Progenitor cell of endocrine pancreas (in vitro differentiated cells): ENCODE results near the gene ACY1. TPM values are rescaled to one million over a fixed set of nuclear protein-coding genes. Genes with fewer than 3 reads are reported as not detected.
A peak's percentile ranks its signal among the peaks of the same experiment; 100 is the strongest.

Experiments
- DNase-seq: peaks from one replicate; pipeline ENCODE4 v3.0.0; 2021; ENCODE audit warnings: low spot score; ENCODE audit not compliant: unreplicated experiment
- H3K27ac Mint-ChIP-seq: 2 replicates; pipeline ENCODE4 v1.8.0; 2021; ENCODE audit warnings: mild to moderate bottlenecking, moderate library complexity, mixed read lengths
- H3K27me3 Mint-ChIP-seq: 2 replicates; pipeline ENCODE4 v1.8.0; 2021; ENCODE audit warnings: mixed read lengths
- H3K36me3 Mint-ChIP-seq: 2 replicates; pipeline ENCODE4 v1.8.0; 2022; ENCODE audit warnings: mixed read lengths; ENCODE audit not compliant: insufficient read depth
- H3K4me1 Mint-ChIP-seq: 2 replicates; pipeline ENCODE4 v1.8.0; 2021; ENCODE audit warnings: low read depth, mixed read lengths
- H3K4me3 Mint-ChIP-seq: 2 replicates; pipeline ENCODE4 v1.8.0; 2021; ENCODE audit warnings: low read depth, mild to moderate bottlenecking, moderate library complexity, mixed read lengths
- H3K9me3 Mint-ChIP-seq: 2 replicates; pipeline ENCODE4 v1.8.0; 2021; ENCODE audit warnings: low read depth, mixed read lengths
- total RNA-seq: library from RNA; stranded (reverse); gene quantifications from 2 replicates; pipeline ENCODE4 v1.2.1, GENCODE V29; 2021
- TF ChIP-seq, protein P1 (sequence below): fragments of 200-600 bp; sonication (generic); IDR thresholded peaks from one replicate; pipeline ENCODE4 v1.5.0; 2021; ENCODE audit warnings: antibody characterized with exemption, mild to moderate bottlenecking; ENCODE audit not compliant: unreplicated experiment

The ACY1 gene
- total RNA-seq, 1 donor from 2014 or later = 38.0 TPM

DNA sequence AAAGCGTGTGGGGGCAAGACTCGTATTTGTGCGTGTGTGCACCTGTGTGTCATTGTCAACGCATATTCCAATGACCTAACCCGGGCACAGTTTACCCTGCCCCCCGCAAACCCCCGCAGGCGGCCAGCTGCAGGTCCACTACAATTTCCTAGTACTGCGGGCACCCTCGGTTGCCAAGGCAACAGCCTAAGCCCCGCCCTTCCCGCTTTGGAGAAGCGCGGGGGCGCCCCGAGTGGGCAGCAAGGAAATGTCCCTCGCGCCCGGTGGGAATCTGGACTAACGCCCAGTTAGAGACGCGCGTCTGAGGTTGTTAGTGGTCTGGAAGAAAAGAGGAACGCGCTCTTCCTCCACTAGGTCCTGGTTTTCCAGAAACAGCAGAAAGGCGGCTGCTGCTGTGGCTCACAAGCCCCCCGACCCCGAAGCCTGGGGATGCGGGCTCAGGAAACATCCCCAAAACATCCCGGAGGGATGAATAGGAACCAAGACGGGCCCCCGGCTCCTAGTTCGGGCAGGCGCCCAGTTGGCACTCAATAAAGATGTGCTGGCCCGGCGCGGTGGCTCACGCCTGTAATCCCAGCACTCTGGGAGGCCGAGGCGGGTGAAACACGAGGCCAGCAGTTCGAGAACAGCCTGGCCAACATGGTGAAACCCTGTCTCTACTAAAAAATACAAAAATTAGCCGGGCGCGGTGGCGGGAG is 7.3 kb upstream of the ACY1 start:
- no peaks in the 10 kb centered on the region for H3K27me3 Mint-ChIP-seq
- peaks cover 10% of the 10 kb centered on the region for H3K4me1 Mint-ChIP-seq
- TF ChIP-seq, protein P1, sequence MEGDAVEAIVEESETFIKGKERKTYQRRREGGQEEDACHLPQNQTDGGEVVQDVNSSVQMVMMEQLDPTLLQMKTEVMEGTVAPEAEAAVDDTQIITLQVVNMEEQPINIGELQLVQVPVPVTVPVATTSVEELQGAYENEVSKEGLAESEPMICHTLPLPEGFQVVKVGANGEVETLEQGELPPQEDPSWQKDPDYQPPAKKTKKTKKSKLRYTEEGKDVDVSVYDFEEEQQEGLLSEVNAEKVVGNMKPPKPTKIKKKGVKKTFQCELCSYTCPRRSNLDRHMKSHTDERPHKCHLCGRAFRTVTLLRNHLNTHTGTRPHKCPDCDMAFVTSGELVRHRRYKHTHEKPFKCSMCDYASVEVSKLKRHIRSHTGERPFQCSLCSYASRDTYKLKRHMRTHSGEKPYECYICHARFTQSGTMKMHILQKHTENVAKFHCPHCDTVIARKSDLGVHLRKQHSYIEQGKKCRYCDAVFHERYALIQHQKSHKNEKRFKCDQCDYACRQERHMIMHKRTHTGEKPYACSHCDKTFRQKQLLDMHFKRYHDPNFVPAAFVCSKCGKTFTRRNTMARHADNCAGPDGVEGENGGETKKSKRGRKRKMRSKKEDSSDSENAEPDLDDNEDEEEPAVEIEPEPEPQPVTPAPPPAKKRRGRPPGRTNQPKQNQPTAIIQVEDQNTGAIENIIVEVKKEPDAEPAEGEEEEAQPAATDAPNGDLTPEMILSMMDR = peak; percentile 23
- H3K4me3 Mint-ChIP-seq = peak overlapping the region; percentile 77
- H3K9me3 Mint-ChIP-seq = no peaks in the 10 kb centered on the region
- H3K27ac Mint-ChIP-seq = no peak overlapping the region
- no peaks in the 10 kb centered on the region for H3K36me3 Mint-ChIP-seq
- DNase-seq = peak; percentile 52

DNA sequence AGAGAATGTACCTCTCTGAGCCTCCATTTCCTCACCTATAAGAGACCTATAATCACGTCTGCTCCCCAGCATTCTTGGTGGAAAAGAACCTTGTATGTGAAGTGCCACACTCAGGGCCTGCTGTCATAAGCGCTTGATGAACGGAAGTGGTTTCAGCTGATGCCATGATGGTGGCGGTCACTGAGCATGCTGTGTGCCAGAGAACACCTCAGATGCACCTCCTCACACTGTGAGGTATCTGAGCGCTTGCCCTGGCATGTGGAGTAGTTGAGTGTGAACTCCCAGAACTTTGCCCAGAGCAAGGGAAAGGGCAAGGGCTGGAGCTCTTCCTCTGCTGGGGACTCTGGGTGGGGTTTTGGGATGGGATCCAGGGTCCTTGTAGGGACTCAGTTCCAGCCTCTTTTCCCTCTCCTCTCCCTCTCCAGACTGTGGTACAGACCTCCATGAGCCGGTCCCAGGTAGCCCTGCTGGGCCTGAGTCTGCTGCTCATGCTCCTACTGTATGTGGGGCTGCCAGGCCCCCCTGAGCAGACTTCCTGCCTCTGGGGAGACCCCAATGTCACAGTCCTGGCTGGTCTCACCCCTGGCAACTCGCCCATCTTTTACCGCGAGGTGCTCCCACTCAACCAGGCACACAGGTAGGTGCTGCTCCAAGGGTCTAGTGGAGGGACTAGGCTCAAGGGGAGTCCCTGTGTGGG is 5.7 kb upstream of the ACY1 start:
- H3K27ac Mint-ChIP-seq = no peak overlapping the region
- TF ChIP-seq, protein P1 = no peak
- H3K4me3 Mint-ChIP-seq = no peak overlapping the region
- H3K9me3 Mint-ChIP-seq = no peaks in the 10 kb centered on the region
- no peaks in the 10 kb centered on the region for H3K27me3 Mint-ChIP-seq
- H3K4me1 Mint-ChIP-seq = peaks cover 16% of the 10 kb centered on the region
- DNase-seq = no peak
- H3K36me3 Mint-ChIP-seq = peaks cover 1% of the 10 kb centered on the region

DNA sequence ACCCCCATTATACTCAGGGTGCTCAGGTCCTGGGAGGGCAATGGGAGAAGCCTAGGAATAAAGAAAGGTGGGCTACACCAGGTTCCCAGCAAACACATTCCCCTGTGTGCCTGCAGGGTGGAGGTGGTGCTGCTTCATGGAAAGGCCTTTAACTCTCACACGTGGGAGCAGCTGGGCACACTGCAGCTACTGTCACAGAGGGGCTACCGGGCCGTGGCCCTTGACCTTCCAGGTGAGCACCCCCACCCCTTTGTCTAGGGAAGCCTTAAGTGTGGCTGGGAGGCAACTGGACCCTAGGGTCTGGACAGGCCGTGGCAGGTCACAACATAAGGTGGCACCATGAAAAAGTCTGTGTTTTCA is 5.2 kb upstream of the ACY1 start:
- Mint-ChIP-seq H3K27me3 (no peaks in the 10 kb centered on the region), H3K27ac (no peak overlapping the region), H3K9me3 (no peaks in the 10 kb centered on the region), H3K36me3 (peaks cover 1% of the 10 kb centered on the region), H3K4me1 (peaks cover 18% of the 10 kb centered on the region), H3K4me3 (no peak overlapping the region)
- DNase-seq = no peak
- TF ChIP-seq, protein P1 = no peak

DNA sequence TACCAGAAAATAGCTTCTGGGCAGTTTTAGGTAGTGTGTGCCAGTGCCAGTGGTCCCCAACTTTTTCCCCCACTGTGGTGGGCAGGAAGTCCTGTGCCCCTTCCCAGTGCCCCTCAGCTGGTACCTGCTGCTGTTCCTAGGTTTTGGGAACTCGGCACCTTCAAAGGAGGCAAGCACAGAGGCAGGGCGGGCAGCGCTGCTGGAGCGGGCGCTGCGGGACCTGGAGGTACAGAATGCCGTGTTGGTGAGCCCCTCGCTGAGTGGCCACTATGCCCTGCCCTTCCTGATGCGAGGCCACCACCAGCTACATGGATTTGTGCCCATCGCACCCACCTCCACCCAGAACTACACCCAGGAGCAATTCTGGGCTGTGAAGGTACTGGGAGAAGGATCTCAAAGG is 3.1 kb upstream of the ACY1 start:
- Mint-ChIP-seq H3K27me3 (no peaks in the 10 kb centered on the region), H3K4me1 (peaks cover 18% of the 10 kb centered on the region), H3K9me3 (no peaks in the 10 kb centered on the region), H3K36me3 (peaks cover 1% of the 10 kb centered on the region), H3K27ac (no peak overlapping the region), H3K4me3 (no peak overlapping the region)
- TF ChIP-seq, protein P1 = no peak
- no peak for DNase-seq

DNA sequence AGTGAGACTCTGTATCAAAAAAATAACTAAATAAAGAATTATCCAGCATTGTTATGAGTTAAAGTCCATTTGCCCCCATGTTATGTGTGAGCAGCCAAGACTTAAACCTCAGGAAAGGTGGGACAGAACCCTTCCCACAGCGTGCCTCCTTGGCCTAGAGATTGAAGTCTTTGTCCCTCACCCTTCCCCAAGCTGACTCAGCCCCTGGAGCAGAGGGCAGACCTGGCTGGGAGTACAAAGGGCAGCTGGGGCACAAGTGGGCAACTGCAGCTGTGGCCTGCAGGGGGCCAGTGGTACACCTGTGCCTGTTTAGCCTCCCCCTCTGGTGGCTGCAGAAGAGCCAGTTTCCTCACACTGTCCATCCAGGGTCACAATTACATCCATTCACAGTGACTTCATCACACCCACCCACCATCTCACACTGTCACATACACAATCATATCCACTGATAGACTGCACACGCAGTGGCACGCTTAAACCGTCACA is 940 bp upstream of the ACY1 start:
- Mint-ChIP-seq H3K36me3 (peaks cover 1% of the 10 kb centered on the region), H3K27me3 (no peaks in the 10 kb centered on the region), H3K27ac (peak overlapping the region; percentile 99), H3K9me3 (no peaks in the 10 kb centered on the region), H3K4me3 (peak overlapping the region; percentile 75), H3K4me1 (peaks cover 13% of the 10 kb centered on the region)
- TF ChIP-seq, protein P1 = peak; percentile 70
- no peak for DNase-seq
